Measurements from ENCODE around the gene TMEM269.

The TMEM269 gene

GRCh38 chr1:42784946-42785693, at the start of gene TMEM269:
Gene TMEM269, plus strand, starts transcription at chr1:42784991. Its CDS starts 4,903 bp downstream, at chr1:42789894.
- no peak for FAIRE-seq

GRCh38 chr1:42735056-42735455, 49.7 kb upstream of the TMEM269 start:
- FAIRE-seq = no peak

DNA sequence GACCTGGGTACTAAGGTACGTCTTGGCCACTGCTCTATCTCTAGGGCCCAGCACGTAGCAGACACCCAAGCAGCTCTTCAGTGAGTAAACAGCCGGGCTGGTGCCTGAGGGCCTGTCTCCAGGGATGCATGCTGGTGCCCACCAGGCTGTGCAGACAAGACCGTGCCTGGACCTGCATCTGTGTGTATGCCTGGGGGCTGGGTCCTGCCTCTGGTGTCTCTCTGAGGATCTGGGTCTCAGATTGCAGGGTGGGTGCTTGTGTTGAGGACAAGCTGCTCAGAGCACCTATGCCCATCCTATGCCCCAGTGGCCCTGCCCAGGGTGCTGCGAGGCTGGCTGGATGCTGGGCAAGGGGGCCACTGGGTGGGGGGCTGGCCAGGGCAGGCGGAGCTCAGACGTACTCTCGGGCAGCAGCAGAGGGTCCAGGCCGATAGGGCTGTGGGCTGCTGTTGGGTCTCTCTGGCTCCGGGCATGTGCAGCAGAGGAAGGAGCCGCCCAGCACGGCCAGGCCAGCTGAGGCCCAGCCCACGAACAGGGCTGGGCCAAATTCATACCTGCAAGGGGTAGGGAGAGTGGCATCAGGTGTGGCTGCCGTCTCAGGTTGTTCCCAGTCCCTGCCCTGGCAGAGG, 49.2 kb upstream of the TMEM269 start:
- no peak for FAIRE-seq

DNA sequence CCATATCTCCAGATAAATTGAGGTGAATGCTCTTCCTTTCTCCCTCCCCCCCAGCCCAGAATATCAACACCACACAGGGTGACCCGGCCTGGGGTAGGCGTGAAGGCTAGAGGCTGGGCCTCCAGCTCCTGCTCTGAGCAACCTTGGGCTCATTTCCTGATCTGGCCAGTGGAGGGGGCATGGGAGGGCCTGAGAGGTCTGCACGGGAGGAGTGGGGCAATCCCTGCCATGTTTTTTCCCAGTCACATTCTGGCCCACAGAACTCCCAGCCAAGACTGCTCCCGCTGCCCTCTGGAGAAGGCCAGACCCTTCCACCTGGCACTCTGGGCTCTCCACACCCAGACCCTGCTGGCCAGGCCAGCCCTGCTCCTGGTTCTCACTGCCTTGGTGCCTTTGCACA, 48.6 kb upstream of the TMEM269 start:
- no peak for FAIRE-seq

DNA sequence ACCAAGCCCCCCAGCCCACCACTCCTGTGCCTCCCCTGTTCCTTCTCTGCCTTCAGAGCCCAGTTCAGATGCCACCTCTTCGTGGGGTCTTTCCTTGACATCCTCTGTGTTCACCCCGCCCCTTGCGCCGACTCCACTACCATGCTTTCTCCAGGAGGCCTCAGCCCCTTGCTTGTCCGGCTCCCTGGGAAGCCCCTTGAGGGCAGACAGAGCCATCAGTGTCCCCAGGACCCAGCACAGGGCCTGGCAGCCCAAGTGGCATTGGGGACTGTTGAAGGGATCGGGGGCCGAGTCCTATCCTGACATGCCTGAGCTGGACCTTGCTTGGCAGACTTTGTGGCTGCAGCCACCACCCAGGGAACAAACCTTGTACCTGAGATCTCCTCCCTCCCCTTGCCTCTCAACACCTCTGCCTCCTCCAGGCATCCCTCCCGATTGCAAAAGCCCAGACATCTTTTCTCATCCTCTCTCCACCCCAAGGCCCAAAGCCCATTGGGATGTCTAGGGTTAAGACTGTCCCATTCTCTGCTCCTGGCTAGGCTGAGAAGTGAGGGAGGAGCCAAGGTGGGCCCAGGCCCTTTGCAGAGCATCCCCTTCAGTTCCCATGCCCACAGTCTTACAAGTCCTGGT, 48.1 kb upstream of the TMEM269 start:
- no peak for FAIRE-seq

DNA sequence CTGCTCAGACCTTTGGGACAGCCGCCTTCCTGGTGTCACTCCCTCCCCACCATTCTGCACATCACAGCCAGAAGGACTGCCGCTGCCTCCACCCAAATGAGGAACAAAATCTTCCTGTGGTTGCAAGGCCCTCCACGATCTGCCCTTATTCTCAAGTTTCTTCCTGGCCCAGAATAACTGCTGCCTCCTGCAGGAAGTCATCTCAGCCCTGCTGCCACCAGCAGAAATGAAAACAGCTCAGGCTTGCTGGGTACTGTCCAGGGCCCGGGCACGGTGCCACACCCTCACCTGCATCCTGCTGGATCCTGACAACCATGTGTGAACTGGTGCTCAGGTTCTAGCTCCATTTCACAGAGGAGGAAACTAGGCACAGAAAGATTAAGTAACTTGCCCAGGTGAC, 47.5 kb upstream of the TMEM269 start:
- FAIRE-seq = no peak

DNA sequence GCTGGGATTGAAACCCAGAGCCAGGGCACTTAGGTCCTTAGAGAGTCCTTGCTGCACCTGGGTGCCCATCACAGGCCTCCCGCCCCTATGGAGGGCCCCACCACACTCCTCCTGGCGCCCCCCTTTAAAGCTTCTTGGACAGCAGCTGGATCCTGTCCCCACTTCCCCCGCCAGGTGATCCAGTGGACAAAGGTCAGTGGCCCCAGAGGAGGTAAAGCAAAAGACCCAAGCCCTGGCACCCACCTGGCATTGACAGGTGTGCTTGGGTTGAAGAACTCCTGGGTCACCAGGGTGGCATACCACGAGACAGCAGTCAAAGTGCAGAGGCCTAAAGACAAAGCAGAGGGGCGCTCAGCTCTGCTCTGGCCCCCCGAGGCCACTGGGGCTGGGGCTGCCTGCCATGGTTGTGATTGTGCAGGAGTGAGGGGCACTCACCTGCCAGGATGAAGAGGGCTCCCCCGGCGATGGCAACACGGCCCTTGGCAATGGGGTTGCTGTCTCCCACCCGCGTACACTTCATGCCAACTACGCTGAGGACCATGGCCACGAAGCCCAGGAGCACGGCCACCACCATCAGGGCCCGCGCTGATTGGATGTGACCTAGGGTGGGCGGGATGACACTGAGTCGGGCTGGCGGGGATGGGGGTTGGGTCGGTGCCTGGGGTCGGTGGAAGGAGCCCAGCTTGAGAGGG, 46.7 kb upstream of the TMEM269 start:
- no peak for FAIRE-seq

DNA sequence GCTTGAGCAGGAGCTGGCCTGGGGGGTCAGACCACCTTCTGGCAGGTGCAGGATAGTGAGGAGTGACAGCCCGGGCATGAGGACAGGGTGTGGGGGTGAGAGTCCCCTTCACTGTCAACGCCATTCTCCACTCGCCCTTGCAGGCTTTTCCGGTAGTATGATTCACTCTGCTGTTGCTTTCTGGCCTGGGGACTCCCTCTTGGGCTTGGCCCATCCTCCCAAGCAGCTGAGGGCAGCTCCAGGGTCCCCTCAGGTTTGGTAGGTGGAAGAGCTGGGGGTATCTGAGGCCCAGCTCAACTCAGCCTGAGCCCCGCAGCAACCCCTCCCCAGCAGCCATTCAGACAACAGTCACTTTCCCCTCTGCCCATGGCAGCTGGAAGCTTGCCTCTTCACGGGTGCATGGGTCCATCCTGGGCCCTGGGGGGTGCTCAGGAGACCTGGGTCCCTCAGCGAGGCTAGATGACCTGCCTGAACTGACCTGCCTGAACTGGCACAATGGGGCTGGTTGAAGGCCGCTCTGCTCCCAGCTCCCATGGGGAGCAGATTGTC, 46.0 kb upstream of the TMEM269 start:
- no peak for FAIRE-seq

- FAIRE-seq = no peak
Measured at GRCh38 chr1:42739753-42740700, 44.8 kb upstream of the TMEM269 start, which contains the start of gene CLDN19. Gene CLDN19, minus strand, starts transcription at chr1:42740236. Its CDS starts 173 bp downstream, at chr1:42740063.

DNA sequence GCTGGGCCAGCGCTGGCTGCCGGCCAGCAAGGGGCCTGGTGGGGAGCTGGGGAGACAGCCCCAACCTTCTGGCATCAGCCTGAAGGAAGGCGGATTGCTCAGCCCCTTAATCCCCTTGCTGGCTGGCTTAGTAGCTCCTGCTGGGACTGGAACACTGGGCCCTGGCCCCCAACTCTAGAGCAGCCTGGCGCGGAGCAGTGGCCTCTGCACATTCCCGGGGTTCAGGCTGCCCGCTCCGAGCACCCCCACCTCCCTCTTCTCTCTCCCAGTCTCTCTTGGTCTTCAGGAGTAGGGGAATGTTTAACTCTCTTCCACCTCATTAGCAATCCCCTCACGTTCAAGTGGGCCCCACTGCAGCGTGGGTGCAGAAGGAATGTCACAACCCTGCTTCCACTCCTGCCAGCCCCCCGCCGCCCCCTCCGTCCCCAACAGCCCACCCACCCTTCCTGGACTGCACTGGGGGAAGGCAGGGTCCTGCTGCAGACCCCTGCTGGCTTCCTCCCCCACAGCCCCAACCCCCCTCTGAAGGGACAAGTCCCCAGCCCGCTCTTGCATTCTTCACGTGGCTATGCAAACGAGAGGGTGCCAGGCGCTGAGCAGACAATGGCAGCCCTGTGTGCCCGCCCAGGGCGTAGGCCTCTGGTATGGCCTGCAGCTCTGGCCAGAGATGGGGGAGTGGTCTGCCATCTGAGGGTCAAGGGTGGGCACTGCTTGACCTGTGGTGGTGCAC, 43.8 kb upstream of the TMEM269 start:
- no peak for FAIRE-seq

- no peak for FAIRE-seq
Measured at GRCh38 chr1:42741706-42742105, 43.1 kb upstream of the TMEM269 start.

- FAIRE-seq = no peak
Measured at GRCh38 chr1:42742141-42742540, 42.6 kb upstream of the TMEM269 start.

GRCh38 chr1:42742617-42743316, 42.0 kb upstream of the TMEM269 start:
- no peak for FAIRE-seq

- FAIRE-seq = no peak
Measured at GRCh38 chr1:42743317-42744147, 41.3 kb upstream of the TMEM269 start.

DNA sequence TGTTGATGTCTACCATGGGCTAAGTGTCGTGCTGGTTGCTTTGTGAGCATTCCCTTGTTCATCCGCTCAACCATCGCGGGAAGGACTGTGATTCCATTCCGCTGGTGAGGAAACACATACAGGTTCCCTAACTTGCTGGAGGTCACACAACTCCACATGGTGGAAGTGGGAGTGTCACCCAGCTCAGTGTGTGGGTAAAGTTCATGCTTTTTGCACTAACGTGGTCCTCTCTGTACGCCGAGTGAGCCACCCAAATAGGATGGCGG, 40.7 kb upstream of the TMEM269 start:
- no peak for FAIRE-seq

GRCh38 chr1:42745851-42746250, 38.9 kb upstream of the TMEM269 start:
- FAIRE-seq = no peak

DNA sequence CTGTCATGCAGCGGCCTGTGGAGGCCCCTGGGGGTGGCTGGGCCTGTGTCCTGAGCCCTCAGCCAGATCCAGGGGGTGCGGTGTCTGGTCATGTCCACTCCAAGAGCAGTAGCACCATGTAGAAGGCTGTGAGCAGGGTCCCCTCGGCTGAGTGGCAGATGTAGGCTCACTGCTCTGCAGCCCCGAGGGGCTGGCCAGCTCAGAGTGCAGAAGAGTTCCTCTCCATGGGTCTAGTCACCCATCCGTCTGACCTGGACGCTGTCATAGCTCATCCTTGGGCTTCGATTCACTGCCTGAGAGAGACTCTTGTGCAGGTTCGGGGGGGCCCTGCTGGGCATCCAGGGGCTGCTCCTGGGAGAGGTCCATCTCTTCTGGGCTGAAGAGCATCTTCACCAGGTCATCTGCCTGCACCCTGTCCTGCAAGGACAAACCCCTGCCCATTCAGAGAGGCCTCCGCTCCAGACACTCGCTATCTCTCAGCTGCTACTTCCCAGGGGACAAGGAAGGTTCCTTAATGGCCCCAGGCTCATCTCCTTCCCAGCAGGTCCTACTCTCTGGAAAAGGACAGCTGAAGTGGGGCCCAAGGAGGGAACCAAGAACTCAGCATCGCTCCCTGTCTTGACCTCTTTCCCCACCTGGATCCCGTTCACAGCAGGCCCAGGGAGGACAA, 38.2 kb upstream of the TMEM269 start:
- FAIRE-seq = no peak

- no peak for FAIRE-seq
Measured at GRCh38 chr1:42747125-42747524, 37.7 kb upstream of the TMEM269 start.

DNA sequence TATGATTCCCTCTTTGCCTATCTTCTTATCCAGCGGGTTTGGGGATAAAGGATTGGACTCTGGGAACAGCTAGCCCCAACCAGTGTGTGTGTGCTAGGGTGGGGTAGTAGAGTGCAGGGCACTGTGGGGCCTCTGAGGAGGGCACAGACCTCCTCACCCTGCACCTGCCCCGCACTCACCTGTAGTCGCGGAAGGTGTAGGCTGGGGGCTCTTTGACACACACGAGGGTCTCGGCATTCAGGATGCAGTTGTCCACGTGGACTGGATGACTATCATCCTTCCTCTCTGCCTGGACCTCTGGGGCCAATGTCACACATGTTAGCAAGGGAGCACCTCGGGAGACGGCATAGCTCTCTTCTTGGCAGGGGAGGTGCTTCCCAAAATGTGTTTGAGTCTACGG, 36.8 kb upstream of the TMEM269 start:
- FAIRE-seq = no peak

Data from endometrium (tissue), 2 donors.